H9 (cell line): ENCODE results near the gene G6PC2. TPM values are rescaled to one million over a fixed set of nuclear protein-coding genes. Genes with fewer than 3 reads are reported as not detected.

ENCODE experiments used
- DNase-seq: peaks from one replicate; pipeline ENCODE4 v3.0.0-alpha.2; 2017
- H2AFZ ChIP-seq: one replicate; pipeline ENCODE4 v1.6.1; 2013; ENCODE audit warnings: mild to moderate bottlenecking, low read length, control low read depth, moderate library complexity
- H2AK5ac ChIP-seq: 2 replicates; pipeline ENCODE4 v1.6.1; 2013; ENCODE audit warnings: low read length, control low read depth, mixed read lengths; ENCODE audit not compliant: insufficient read length
- H2BK120ac ChIP-seq: one replicate; pipeline ENCODE4 v1.6.1; 2013; ENCODE audit warnings: low read depth, mild to moderate bottlenecking, low read length, control low read depth, inconsistent platforms; ENCODE audit not compliant: poor library complexity, severe bottlenecking
- H2BK12ac ChIP-seq: 2 replicates; pipeline ENCODE4 v1.6.1; 2013; ENCODE audit warnings: low read length, control low read depth, mixed read lengths, low read depth; ENCODE audit not compliant: insufficient read length
- H2BK15ac ChIP-seq: 2 replicates; pipeline ENCODE4 v1.6.1; 2013; ENCODE audit warnings: low read depth, low read length, control low read depth
- H2BK20ac ChIP-seq: one replicate; pipeline ENCODE4 v1.6.1; 2013; ENCODE audit warnings: low read depth, mild to moderate bottlenecking, low read length, control low read depth, inconsistent platforms; ENCODE audit not compliant: poor library complexity, severe bottlenecking
- H2BK5ac ChIP-seq: 2 replicates; pipeline ENCODE4 v1.6.1; 2013; ENCODE audit warnings: low read length, control low read depth, mixed read lengths; ENCODE audit not compliant: insufficient read length
- H3K14ac ChIP-seq: 2 replicates; pipeline ENCODE4 v1.6.1; 2013; ENCODE audit warnings: low read length, control low read depth; ENCODE audit not compliant: insufficient read depth
- H3K18ac ChIP-seq: 2 replicates; pipeline ENCODE4 v1.6.1; 2013; ENCODE audit warnings: low read depth, mild to moderate bottlenecking, mixed read lengths, low read length, control low read depth; ENCODE audit not compliant: insufficient read length
- H3K23ac ChIP-seq: 2 replicates; pipeline ENCODE4 v1.6.1; 2013; ENCODE audit warnings: low read length, control low read depth, mixed read lengths, low read depth; ENCODE audit not compliant: insufficient read length
- H3K23me2 ChIP-seq: 2 replicates; pipeline ENCODE4 v1.6.1; 2013; ENCODE audit warnings: low read depth, mild to moderate bottlenecking, mixed read lengths, low read length, control low read depth; ENCODE audit not compliant: insufficient read length, poor library complexity, severe bottlenecking
- H3K27ac ChIP-seq: 2 replicates; pipeline ENCODE4 v1.5.1; 2013; ENCODE audit warnings: low read length, control low read depth, mixed read lengths, low read depth; ENCODE audit not compliant: insufficient read length
- H3K27me3 ChIP-seq: 2 replicates; pipeline ENCODE4 v1.6.1; 2013; ENCODE audit warnings: low read length, control low read depth, inconsistent platforms; ENCODE audit not compliant: insufficient read depth
- H3K4ac ChIP-seq: 2 replicates; pipeline ENCODE4 v1.6.1; 2013; ENCODE audit warnings: low read depth, mild to moderate bottlenecking, control low read depth, inconsistent platforms, low read length, moderate library complexity
- H3K4me1 ChIP-seq: 2 replicates; pipeline ENCODE4 v1.6.1; 2013; ENCODE audit warnings: low read length, control low read depth, inconsistent platforms; ENCODE audit not compliant: insufficient read depth
- H3K4me2 ChIP-seq: 2 replicates; pipeline ENCODE4 v1.6.1; 2013; ENCODE audit warnings: low read length, control low read depth, mixed read lengths; ENCODE audit not compliant: insufficient read length, insufficient read depth
- H3K56ac ChIP-seq: 2 replicates; pipeline ENCODE4 v1.6.1; 2013; ENCODE audit warnings: low read depth, mild to moderate bottlenecking, mixed read lengths, low read length, control low read depth; ENCODE audit not compliant: insufficient read length
- H3K79me1 ChIP-seq: 2 replicates; pipeline ENCODE4 v1.6.1; 2013; ENCODE audit warnings: low read depth, mild to moderate bottlenecking, moderate library complexity, low read length, control low read depth, inconsistent platforms; ENCODE audit not compliant: insufficient read depth, poor library complexity, severe bottlenecking
- H3K79me2 ChIP-seq: 2 replicates; pipeline ENCODE4 v1.6.1; 2013; ENCODE audit warnings: low read length, control low read depth, inconsistent platforms; ENCODE audit not compliant: insufficient read depth
- H3K9ac ChIP-seq: 2 replicates; pipeline ENCODE4 v1.6.1; 2013; ENCODE audit warnings: low read length, control low read depth, mixed read lengths; ENCODE audit not compliant: insufficient read length; ENCODE audit errors: extremely low read depth
- H3K9me3 ChIP-seq: one replicate; pipeline ENCODE4 v1.6.1; 2013; ENCODE audit warnings: low read depth, low read length, inconsistent platforms; ENCODE audit not compliant: control insufficient read depth
- H3T11ph ChIP-seq: one replicate; pipeline ENCODE4 v1.6.1; 2013; ENCODE audit warnings: mild to moderate bottlenecking, low read length, control low read depth, inconsistent platforms
- H4K20me1 ChIP-seq: one replicate; pipeline ENCODE4 v1.6.1; 2013; ENCODE audit not compliant: control insufficient read depth, insufficient read length, insufficient read depth
- H4K5ac ChIP-seq: 2 replicates; pipeline ENCODE4 v1.6.1; 2013; ENCODE audit warnings: low read depth, mild to moderate bottlenecking, mixed read lengths, low read length, control low read depth; ENCODE audit not compliant: insufficient read length
- H4K8ac ChIP-seq: replicated peaks from 2 replicates; pipeline ENCODE4 v1.6.1; 2013; ENCODE audit warnings: low read length, control low read depth, mixed read lengths, low read depth; ENCODE audit not compliant: insufficient read length
- H4K91ac ChIP-seq: 2 replicates; pipeline ENCODE4 v1.6.1; 2013; ENCODE audit warnings: low read depth, mild to moderate bottlenecking, moderate library complexity, mixed read lengths, low read length, control low read depth; ENCODE audit not compliant: insufficient read length
- H3K27ac Mint-ChIP-seq, 3 experiments: 2 replicates in 2 of 3; 3 replicates in 1 of 3; pipeline ENCODE4 v1.8.0; 2020 to 2021; ENCODE audit warnings: mixed read lengths in 3 of 3, mild to moderate bottlenecking in 1 of 3, moderate library complexity in 1 of 3
- H3K27me3 Mint-ChIP-seq: 2 replicates; pipeline ENCODE4 v1.8.0; 2021; ENCODE audit warnings: low read depth, mild to moderate bottlenecking, moderate library complexity, mixed read lengths
- H3K36me3 Mint-ChIP-seq, 3 experiments: 2 replicates in 2 of 3; 3 replicates in 1 of 3; pipeline ENCODE4 v1.8.0; 2020 to 2021; ENCODE audit warnings: low read depth in 3 of 3, mixed read lengths in 3 of 3; ENCODE audit not compliant: insufficient read depth in 1 of 3
- H3K4me1 Mint-ChIP-seq, 2 experiments: 2 replicates each; pipeline ENCODE4 v1.8.0; 2020; ENCODE audit warnings: mixed read lengths in 2 of 2
- H3K4me3 Mint-ChIP-seq, 2 experiments: 2 replicates in 1 of 2; 3 replicates in 1 of 2; pipeline ENCODE4 v1.8.0; 2020 to 2021; ENCODE audit warnings: mild to moderate bottlenecking in 2 of 2, mixed read lengths in 2 of 2, moderate library complexity in 1 of 2
- H3K9me3 Mint-ChIP-seq, 2 experiments: 2 replicates in 1 of 2; 3 replicates in 1 of 2; pipeline ENCODE4 v1.8.0; 2020; ENCODE audit warnings: mild to moderate bottlenecking in 2 of 2, mixed read lengths in 2 of 2, moderate library complexity in 1 of 2
- CTCF ChIP-seq: fragments of 200-600 bp; sonication (generic); conservative IDR thresholded peaks from 3 replicates; pipeline ENCODE4 v1.8.0; 2021; ENCODE audit warnings: antibody characterized with exemption, mild to moderate bottlenecking
- WGBS: extraction: QIAGEN DNeasy Blood & Tissue Kit; methylation state at CpG from one replicate; pipeline ENCODE4 v1.1.7; 2013; ENCODE audit warnings: missing lambda C conversion rate, low lambda C conversion rate, mixed read lengths; ENCODE audit not compliant: insufficient read length; ENCODE audit errors: extremely low coverage; 5-methylcytosine and 5-hydroxymethylcytosine counted together
- total RNA-seq: library from RNA; stranded (reverse); gene quantifications from 2 replicates; pipeline ENCODE4 v1.2.1, GENCODE V29; 2021

G6PC2 gene
- total RNA-seq, 1 experiment from 2014 or later, result not detected

GRCh38 chr2:168939061-168939460, 38.0 kb downstream of the G6PC2 start:
- Histone ChIP-seq H3K9me3 (no peaks in the 10 kb centered on the region), H3K23ac (no peak overlapping the region), H4K8ac (no peak overlapping the region), H3K56ac (no peak overlapping the region), H3K9ac (no peak overlapping the region), H2BK5ac (no peak overlapping the region), H2BK12ac (no peak overlapping the region), H3K4me1 (no peaks in the 10 kb centered on the region), H3T11ph (no peak overlapping the region), H2BK120ac (no peak overlapping the region), H2BK20ac (no peak overlapping the region), H4K5ac (no peak overlapping the region), H4K91ac (no peak overlapping the region), H3K4ac (no peak overlapping the region), H3K18ac (no peak overlapping the region), H3K23me2 (no peaks in the 10 kb centered on the region), H3K27ac (no peak overlapping the region), H3K27me3 (no peaks in the 10 kb centered on the region), H4K20me1 (no peaks in the 10 kb centered on the region), H3K14ac (no peak overlapping the region), H2AK5ac (no peak overlapping the region), H2AFZ (no peak overlapping the region), H2BK15ac (no peak overlapping the region), H3K4me2 (no peak overlapping the region), H3K79me1 (no peaks in the 10 kb centered on the region), H3K79me2 (no peaks in the 10 kb centered on the region)
- no peak overlapping the region for H3K4me3 Mint-ChIP-seq
- H3K9me3 Mint-ChIP-seq, result no peaks in the 10 kb centered on the region
- WGBS, result no CpG with 5 or more reads among the region's 1 CpG
- TF ChIP-seq CTCF, result no peak
- H3K27ac Mint-ChIP-seq, result no peak overlapping the region
- DNase-seq, result no peak
- no peaks in the 10 kb centered on the region for H3K27me3 Mint-ChIP-seq
- peaks cover 0 to 2% of the 10 kb centered on the region in 2 experiments; a peak in 1 of 4 replicates for H3K4me1 Mint-ChIP-seq
- no peaks in the 10 kb centered on the region for H3K36me3 Mint-ChIP-seq
